HEK293 (cell line): Measurements from ENCODE around the gene ADAMTSL3.

Source experiments
- CTCF ChIA-PET: fragments of 350-600 bp; formaldehyde crosslinking; extraction: SDS; loops from one replicate; lab custom pipeline; 2021; ENCODE audit warnings: antibody characterized with exemption; lab: Yijun Ruan, JAX
- POLR2A ChIA-PET: fragments of 300-600 bp; formaldehyde crosslinking; extraction: SDS; loops from one replicate; lab custom pipeline; 2020; ENCODE audit warnings: antibody characterized with exemption, inconsistent platforms; lab: Yijun Ruan, JAX
- H3K27ac ChIP-seq: fragments of 200-500 bp; sonication (Bioruptor generic); 2 replicates; pipeline ENCODE4 v1.5.1; 2014; ENCODE audit warnings: low read depth, low read length, control low read depth, inconsistent platforms; ENCODE audit errors: extremely low read depth
- H3K36me3 ChIP-seq, 2 experiments: fragments of 200-500 bp in 1 of 2; sonication (Bioruptor generic) in 1 of 2; 1 replicate in 1 of 2; 2 replicates in 1 of 2; pipeline ENCODE4 v1.5.1; 2014 to 2017; ENCODE audit warnings: inconsistent platforms in 2 of 2, low read length in 2 of 2; ENCODE audit not compliant: control insufficient read depth in 2 of 2, insufficient read depth in 1 of 2
- H3K4me1 ChIP-seq: fragments of 200-500 bp; sonication (Bioruptor generic); 2 replicates; pipeline ENCODE4 v1.5.1; 2014; ENCODE audit warnings: mild to moderate bottlenecking, low read length, inconsistent platforms; ENCODE audit not compliant: control insufficient read depth, insufficient read depth
- H3K4me3 ChIP-seq: 2 replicates; pipeline ENCODE4 v1.5.1; 2011; ENCODE audit warnings: low read depth, mild to moderate bottlenecking, control low read depth, low read length, moderate library complexity
- H3K9me3 ChIP-seq: fragments of 200-500 bp; sonication (Bioruptor generic); 2 replicates; pipeline ENCODE4 v1.5.1; 2014; ENCODE audit warnings: low read depth, low read length, inconsistent platforms; ENCODE audit not compliant: control insufficient read depth, insufficient read depth
- BCL11B ChIP-seq: fragments of 450-650 bp; formaldehyde crosslinking; IDR thresholded peaks from 2 replicates; pipeline ENCODE4 v1.5.1; 2016; ENCODE audit warnings: low read depth, missing biosample characterization, missing genetic modification characterization
- EGR2 ChIP-seq: fragments of 450-650 bp; formaldehyde crosslinking; IDR thresholded peaks from 2 replicates; pipeline ENCODE4 v1.5.1; 2016; ENCODE audit warnings: low read depth, missing biosample characterization, missing genetic modification characterization
- KLF16 ChIP-seq: fragments of 450-650 bp; formaldehyde crosslinking; IDR thresholded peaks from 2 replicates; pipeline ENCODE4 v1.5.1; 2017; ENCODE audit warnings: missing biosample characterization, missing genetic modification characterization
- SCRT1 ChIP-seq: fragments of 450-650 bp; formaldehyde crosslinking; IDR thresholded peaks from 2 replicates; pipeline ENCODE4 v1.5.1; 2016; ENCODE audit warnings: missing biosample characterization, missing genetic modification characterization, borderline replicate concordance
- ZBTB1 ChIP-seq: fragments of 450-650 bp; formaldehyde crosslinking; IDR thresholded peaks from 2 replicates; pipeline ENCODE4 v1.5.1; 2016; ENCODE audit warnings: missing biosample characterization, missing genetic modification characterization
- ZBTB44 ChIP-seq: fragments of 450-650 bp; IDR thresholded peaks from 2 replicates; pipeline ENCODE4 v1.5.1; 2018; ENCODE audit warnings: missing biosample characterization, mild to moderate bottlenecking, missing genetic modification characterization
- ZBTB8A ChIP-seq: fragments of 450-650 bp; formaldehyde crosslinking; IDR thresholded peaks from 2 replicates; pipeline ENCODE4 v1.5.1; 2016; ENCODE audit warnings: missing biosample characterization, missing genetic modification characterization
- ZNF133 ChIP-seq: fragments of 450-650 bp; formaldehyde crosslinking; IDR thresholded peaks from 2 replicates; pipeline ENCODE4 v1.5.1; 2016; ENCODE audit warnings: missing biosample characterization, missing genetic modification characterization
- ZNF221 ChIP-seq: fragments of 450-650 bp; formaldehyde crosslinking; IDR thresholded peaks from 2 replicates; pipeline ENCODE4 v1.5.1; 2017; ENCODE audit warnings: missing biosample characterization, missing genetic modification characterization, borderline replicate concordance
- ZNF248 ChIP-seq: fragments of 450-650 bp; formaldehyde crosslinking; IDR thresholded peaks from 2 replicates; pipeline ENCODE4 v1.5.1; 2017; ENCODE audit warnings: missing biosample characterization, missing genetic modification characterization
- ZNF26 ChIP-seq: fragments of 450-650 bp; formaldehyde crosslinking; IDR thresholded peaks from 2 replicates; pipeline ENCODE4 v1.5.1; 2016; ENCODE audit warnings: missing biosample characterization, missing genetic modification characterization
- ZNF266 ChIP-seq: fragments of 450-650 bp; formaldehyde crosslinking; IDR thresholded peaks from 2 replicates; pipeline ENCODE4 v1.5.1; 2016; ENCODE audit warnings: missing biosample characterization, missing genetic modification characterization, low read depth
- ZNF324 ChIP-seq: fragments of 450-650 bp; formaldehyde crosslinking; IDR thresholded peaks from 2 replicates; pipeline ENCODE4 v1.5.1; 2016; ENCODE audit warnings: missing biosample characterization, missing genetic modification characterization
- ZNF548 ChIP-seq: fragments of 450-650 bp; formaldehyde crosslinking; IDR thresholded peaks from 2 replicates; pipeline ENCODE4 v1.5.1; 2016; ENCODE audit warnings: missing biosample characterization, missing genetic modification characterization
- ZNF580 ChIP-seq: fragments of 450-650 bp; formaldehyde crosslinking; IDR thresholded peaks from 2 replicates; pipeline ENCODE4 v1.5.1; 2016; ENCODE audit warnings: missing biosample characterization, missing genetic modification characterization
- ZNF596 ChIP-seq: fragments of 450-650 bp; IDR thresholded peaks from 2 replicates; pipeline ENCODE4 v1.5.0; 2018; ENCODE audit warnings: missing biosample characterization, mild to moderate bottlenecking, missing genetic modification characterization, moderate library complexity
- ZNF600 ChIP-seq: fragments of 450-650 bp; formaldehyde crosslinking; IDR thresholded peaks from 2 replicates; pipeline ENCODE4 v1.5.1; 2016; ENCODE audit warnings: missing biosample characterization, missing genetic modification characterization
- ZNF621 ChIP-seq: fragments of 450-650 bp; formaldehyde crosslinking; IDR thresholded peaks from 2 replicates; pipeline ENCODE4 v1.5.1; 2017; ENCODE audit warnings: missing biosample characterization, missing genetic modification characterization
- ZNF830 ChIP-seq: fragments of 450-650 bp; IDR thresholded peaks from 2 replicates; pipeline ENCODE4 v1.5.0; 2018; ENCODE audit warnings: missing biosample characterization, missing genetic modification characterization, low read depth, mild to moderate bottlenecking, moderate library complexity
- ZSCAN30 ChIP-seq: fragments of 450-650 bp; IDR thresholded peaks from 2 replicates; pipeline ENCODE4 v1.5.1; 2018; ENCODE audit warnings: missing biosample characterization, mild to moderate bottlenecking, missing genetic modification characterization, moderate library complexity
- ZSCAN4 ChIP-seq: fragments of 450-650 bp; formaldehyde crosslinking; IDR thresholded peaks from 2 replicates; pipeline ENCODE4 v1.5.1; 2017; ENCODE audit warnings: missing biosample characterization, missing genetic modification characterization
- ZXDB ChIP-seq: fragments of 450-650 bp; formaldehyde crosslinking; IDR thresholded peaks from 2 replicates; pipeline ENCODE4 v1.5.1; 2016; ENCODE audit warnings: missing biosample characterization, missing genetic modification characterization

ADAMTSL3 gene

GRCh38 chr15:83784975-83785374, 131.1 kb downstream of the ADAMTSL3 start:
- TF ChIP-seq ZNF580 (tag by site-specific recombination) = no peak
- no peak for TF ChIP-seq ZNF621 (tag by site-specific recombination)
- TF ChIP-seq ZNF596 (tag by site-specific recombination) = no peak
- no peak for TF ChIP-seq BCL11B (tag by site-specific recombination)
- TF ChIP-seq ZBTB1 = no peak
- no peak for TF ChIP-seq ZNF266 (tag by site-specific recombination)
- no peak for TF ChIP-seq ZNF133 (tag by site-specific recombination)
- no peak for TF ChIP-seq EGR2 (tag by site-specific recombination)
- TF ChIP-seq ZSCAN4 (tag by site-specific recombination) = no peak
- no peak for TF ChIP-seq ZNF830 (tag by site-specific recombination)
- TF ChIP-seq ZNF221 (tag by site-specific recombination) = no peak
- TF ChIP-seq SCRT1 = no peak
- no peak for TF ChIP-seq ZNF248
- TF ChIP-seq ZSCAN30 (tag by site-specific recombination) = no peak
- no peak for TF ChIP-seq ZXDB (tag by site-specific recombination)
- TF ChIP-seq ZNF600 (tag by site-specific recombination) = no peak
- no peak for TF ChIP-seq ZBTB44 (tag by site-specific recombination)
- no peak for TF ChIP-seq ZNF26
- TF ChIP-seq ZBTB8A (tag by site-specific recombination) = no peak
- CTCF ChIA-PET = interaction anchor here (0.7 kb wide), 1 partner anchor 120 kb away, joined by 3 read pairs; no protein-coding TSS in a partner anchor
- Histone ChIP-seq H3K9me3 (no peaks in the 10 kb centered on the region), H3K4me1 (no peaks in the 10 kb centered on the region), H3K4me3 (no peak overlapping the region), H3K36me3 (no peaks in the 10 kb centered on the region), H3K27ac (no peak overlapping the region)
- POLR2A ChIA-PET = interaction anchor here (0.7 kb wide), 1 partner anchor 267 kb away, joined by 3 read pairs; no protein-coding TSS in a partner anchor

- POLR2A ChIA-PET = no interaction called here
- H3K4me1 ChIP-seq = no peaks in the 10 kb centered on the region
Measured at GRCh38 chr15:83786336-83786735, 132.4 kb downstream of the ADAMTSL3 start.

GRCh38 chr15:83793069-83793468, 139.1 kb downstream of the ADAMTSL3 start:
- POLR2A ChIA-PET = no interaction called here

More at GRCh38 chr15:83786336-83786735, 132.4 kb downstream of the ADAMTSL3 start:
- Histone ChIP-seq H3K27ac (no peak overlapping the region), H3K4me3 (no peak overlapping the region), H3K9me3 (no peaks in the 10 kb centered on the region), H3K36me3 (no peaks in the 10 kb centered on the region)
- CTCF ChIA-PET = no interaction called here
- no peak for TF ChIP-seq ZNF324 (tag by site-specific recombination)

More at GRCh38 chr15:83793069-83793468, 139.1 kb downstream of the ADAMTSL3 start:
- Histone ChIP-seq H3K4me1 (no peaks in the 10 kb centered on the region), H3K4me3 (no peak overlapping the region), H3K27ac (no peak overlapping the region), H3K9me3 (no peaks in the 10 kb centered on the region), H3K36me3 (no peaks in the 10 kb centered on the region)
- CTCF ChIA-PET = no interaction called here
- TF ChIP-seq KLF16 (tag by site-specific recombination) (no peak), ZNF548 (no peak)
